Activated gamma-delta T cell treated with Interleukin-2 at 50 U/mL for 16 hours (primary cell): ENCODE data around the gene ING2.
"Not testable (repeated sequence)": the region's sequence is repeated elsewhere in the genome, so short reads cannot be mapped to it uniquely, and the experiment has no call there.

Experiments
- DNase-seq: peaks from one replicate; pipeline ENCODE4 v3.0.0-alpha.2; 2020

Gene ING2

GRCh38 chr4:183504930-183505610 lies at the start of gene ING2:
TSS of gene ING2 (plus strand) at chr4:183505058. CDS start at chr4:183505196, 138 bp downstream.
- no peak for DNase-seq

- no peak for DNase-seq
These were observed 49.2 kb upstream of the ING2 start for GRCh38 chr4:183455431-183456195.

- DNase-seq, result no peak
These were observed 46.9 kb upstream of the ING2 start for GRCh38 chr4:183458005-183458404.

DNA sequence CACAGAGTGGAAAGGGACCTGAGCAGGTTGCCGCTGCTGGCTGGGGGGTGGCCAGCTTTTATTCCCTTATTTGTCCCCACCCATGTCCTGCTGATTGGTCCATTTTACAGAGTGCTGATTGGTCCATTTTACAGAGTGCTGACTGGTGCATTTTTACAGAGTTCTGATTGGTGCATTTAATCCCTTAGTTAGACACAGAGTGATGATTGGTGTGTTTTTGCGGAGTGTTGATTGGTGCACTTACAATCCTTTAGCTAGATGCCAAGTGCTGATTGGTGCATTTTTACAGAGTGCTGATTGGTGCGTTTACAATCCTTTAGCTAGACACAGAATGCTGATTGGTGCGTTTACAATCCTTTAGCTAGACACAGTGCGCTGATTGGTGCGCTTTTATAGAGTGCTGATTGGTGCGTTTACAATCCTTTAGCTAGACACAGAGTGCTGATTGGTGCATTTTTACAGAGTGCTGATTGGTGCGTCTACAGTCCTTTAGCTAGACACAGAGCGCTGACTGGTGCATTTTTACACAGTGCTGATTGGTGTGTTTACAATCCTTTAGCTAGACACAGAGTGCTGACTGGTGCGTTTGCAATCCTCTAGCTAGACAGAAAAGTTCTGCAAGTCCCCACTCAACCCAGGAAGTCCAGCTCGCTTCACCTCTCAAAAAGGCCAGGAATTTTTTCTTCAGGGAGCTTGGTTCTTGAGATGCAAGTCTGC lies 40.8 kb upstream of the ING2 start:
- DNase-seq, result not testable (repeated sequence)

- not testable (repeated sequence) for DNase-seq
These were observed 39.0 kb upstream of the ING2 start for GRCh38 chr4:183465879-183466278.

DNA sequence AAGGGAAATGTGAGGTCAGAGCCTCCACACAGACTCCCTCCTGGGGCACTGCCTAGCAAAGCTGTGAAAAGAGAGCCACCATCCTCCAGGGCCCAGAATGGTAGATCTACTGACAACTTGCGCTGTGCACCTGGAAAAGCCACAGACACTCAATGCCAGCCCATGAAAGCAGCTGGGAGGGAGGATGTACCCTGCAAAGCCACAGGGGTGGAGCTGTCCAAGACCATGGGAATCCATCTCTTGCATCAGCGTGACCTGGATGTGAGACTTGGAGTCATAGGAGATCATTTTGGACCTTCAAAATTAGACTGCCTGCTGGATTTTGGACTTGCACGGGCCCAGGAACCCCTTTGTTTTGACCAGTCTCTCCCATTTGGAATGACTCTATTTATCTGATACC lies 37.6 kb upstream of the ING2 start:
- DNase-seq, result no peak

DNA sequence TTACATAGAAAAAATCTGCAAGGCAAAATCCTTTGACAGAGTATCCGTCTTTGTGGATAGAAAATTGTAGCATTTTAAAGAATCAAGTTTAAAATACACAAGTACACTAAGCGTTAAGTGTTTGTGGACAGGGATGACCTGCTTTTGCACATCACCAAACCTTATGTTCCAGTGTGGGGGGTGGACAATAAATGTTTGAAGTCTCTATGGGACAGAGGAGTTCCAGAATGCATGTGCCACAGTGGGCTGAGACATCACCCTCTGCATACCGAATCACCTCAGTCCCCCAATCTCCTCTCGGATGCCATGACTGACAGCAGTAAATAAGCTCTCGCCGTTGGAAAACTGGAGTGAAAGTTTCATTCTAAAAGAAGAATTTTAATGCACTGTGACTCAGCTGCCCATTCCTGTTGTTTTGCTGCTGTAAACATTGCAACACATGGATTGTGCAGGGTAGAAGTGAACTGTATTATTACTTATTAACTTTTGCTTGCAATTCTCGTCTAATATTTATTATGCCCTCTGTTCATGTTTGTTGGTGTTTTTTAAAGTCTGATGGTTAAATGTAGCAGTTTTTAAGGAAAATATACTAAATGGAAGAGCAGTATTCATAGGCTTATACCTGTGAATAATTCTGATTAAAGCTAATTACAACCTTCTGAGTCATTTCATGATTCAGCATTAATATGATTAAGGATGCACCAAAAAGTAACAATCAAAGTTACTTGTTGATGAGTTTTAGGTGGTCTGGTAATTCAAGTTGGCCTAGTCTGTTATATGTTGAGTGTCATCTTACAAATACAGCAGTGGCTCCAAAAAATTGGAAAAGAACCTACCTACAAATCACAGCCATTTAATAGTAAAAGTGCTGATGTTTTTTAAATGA lies 36.4 kb upstream of the ING2 start:
- DNase-seq, result no peak

DNA sequence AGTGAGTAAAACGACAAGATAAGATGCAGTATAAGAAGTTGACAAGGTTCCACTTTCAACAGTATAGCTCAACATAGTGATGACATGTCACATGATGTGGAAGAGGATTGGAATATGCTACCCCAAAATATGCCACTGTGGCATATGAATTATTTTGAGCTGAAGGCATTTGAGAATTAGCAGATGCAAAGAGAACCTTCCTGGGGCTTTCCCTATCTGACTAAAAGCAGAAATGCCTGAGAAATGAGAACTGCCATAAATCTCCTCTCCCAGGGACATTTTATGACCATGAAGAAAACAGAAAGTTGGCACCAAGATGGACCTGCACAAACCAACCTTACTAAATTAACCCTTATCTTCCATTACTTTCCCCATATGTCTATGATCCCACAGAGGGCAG lies 35.6 kb upstream of the ING2 start:
- no peak for DNase-seq

DNA sequence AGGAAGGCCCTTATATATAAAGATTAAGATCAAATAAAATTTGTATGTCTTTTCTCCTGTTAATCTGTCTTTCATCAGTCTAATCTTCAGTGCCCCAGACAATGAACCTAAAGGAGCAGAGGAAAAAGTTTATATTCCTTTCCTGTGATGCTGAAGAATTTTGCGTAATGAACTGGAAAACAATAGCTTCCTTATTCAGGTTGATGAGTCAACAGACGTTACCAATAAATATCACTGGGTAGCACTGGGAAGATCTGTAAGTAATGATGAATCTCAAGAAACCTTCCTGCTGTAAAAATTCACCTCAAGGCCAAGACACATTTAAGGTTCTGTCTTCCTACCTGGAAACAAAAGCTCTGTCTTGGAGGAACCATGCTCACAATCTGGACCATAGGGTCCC lies 34.9 kb upstream of the ING2 start:
- DNase-seq, result no peak

DNA sequence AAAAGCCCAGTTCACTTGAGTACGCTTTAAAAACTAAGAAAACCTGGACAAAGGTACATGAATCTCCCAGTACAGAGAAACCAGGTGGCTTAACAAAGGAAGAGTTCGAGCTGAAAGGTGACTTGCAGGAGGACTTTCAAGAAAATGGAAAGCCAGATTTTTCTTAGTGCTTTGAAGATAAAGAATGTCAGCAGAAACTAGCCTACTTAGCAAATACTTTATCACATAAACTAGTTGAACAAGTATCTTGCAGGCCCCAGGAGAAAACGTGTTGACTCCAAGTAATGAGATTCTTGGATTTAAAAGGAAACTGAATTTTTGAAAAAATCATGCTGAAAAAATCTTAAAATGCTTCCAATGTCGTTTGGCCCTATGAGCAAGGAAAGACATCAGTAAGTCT lies 34.0 kb upstream of the ING2 start:
- DNase-seq, result no peak

- peak; percentile 85 for DNase-seq
These were observed 32.7 kb upstream of the ING2 start for GRCh38 chr4:183471946-183472708.

DNA sequence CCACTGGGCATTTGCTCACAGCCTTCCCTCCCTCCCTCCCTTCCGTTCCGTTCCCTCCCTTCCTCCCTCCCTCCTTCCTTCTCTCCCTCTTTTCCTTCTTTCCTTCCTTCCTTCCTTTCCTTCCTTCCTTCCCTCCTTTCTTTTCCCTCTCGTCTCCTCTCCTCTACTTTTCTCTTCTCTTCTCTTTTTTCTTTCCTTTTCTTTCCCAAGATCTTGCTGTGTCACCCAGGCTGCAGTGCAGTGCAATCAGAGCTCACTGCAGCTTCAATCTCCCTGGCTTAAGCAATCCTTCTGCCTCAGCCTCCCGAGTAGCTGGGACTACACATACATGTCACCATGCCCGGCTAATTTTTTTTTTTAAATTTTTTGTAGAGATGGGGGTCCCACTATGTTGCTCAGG lies 26.7 kb upstream of the ING2 start:
- no peak for DNase-seq

DNA sequence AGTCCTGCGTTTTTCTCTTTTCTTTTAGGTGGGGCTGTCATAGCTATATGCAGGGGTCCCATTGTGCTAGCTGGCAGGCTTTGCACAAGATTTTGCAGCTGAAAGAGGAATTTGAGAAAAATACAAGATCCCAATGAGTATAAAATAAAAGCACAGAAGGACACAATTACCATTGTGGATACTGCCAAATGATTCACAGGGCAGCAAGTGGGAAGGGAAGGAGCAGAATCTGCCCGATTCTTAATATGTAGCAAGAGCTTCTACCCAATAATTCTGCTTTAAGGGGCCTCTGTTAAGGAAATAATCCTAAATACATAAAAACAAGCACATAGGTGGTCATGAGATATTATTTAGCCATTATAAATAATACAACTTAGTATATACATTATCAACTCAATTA lies 25.9 kb upstream of the ING2 start:
- DNase-seq, result no peak

DNA sequence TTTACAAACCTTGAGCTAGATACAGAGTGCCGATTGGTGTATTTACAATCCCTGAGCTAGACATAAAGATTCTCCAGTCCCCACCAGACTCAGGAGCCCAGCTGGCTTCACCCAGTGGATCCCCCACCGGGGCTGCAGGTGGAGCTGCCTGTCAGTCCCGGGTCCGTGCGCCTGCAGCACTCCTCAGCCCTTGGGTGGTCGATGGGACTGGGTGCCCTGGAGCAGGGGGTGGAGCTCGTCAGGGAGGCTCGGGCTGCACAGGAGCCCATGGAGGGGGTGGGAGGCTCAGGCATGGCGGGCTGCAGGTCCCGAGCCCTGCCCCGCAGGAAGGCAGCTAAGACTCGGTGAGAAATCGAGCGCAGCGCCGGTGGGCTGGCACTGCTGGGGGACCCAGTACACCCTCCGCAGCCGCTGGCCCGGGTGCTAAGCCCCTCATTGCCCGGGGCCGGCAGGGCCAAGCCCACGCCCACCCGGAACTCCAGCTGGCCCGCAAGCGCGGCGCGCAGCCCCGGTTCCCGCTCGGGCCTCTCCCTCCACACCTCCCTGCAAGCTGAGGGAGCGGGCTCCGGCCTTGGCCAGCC lies 22.3 kb upstream of the ING2 start:
- DNase-seq, result not testable (repeated sequence)

DNA sequence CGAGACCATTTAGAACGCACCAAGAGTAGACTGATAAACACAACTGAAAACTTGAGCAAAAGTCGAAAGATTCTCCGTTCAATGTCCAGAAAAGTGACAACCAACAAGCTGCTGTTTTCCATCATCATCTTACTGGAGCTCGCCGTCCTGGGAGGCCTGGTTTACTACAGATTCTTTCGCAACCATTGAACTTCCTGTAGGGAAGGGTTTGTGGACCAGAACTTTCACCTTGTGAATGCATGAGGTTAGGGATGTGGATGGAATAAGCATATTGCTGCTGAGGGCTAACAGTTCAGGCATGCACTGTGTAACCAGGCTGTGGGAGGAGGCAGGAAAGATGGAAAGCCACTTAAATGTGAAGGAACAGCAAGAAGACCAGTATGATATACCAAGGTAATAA lies 20.9 kb upstream of the ING2 start:
- DNase-seq, result no peak

DNA sequence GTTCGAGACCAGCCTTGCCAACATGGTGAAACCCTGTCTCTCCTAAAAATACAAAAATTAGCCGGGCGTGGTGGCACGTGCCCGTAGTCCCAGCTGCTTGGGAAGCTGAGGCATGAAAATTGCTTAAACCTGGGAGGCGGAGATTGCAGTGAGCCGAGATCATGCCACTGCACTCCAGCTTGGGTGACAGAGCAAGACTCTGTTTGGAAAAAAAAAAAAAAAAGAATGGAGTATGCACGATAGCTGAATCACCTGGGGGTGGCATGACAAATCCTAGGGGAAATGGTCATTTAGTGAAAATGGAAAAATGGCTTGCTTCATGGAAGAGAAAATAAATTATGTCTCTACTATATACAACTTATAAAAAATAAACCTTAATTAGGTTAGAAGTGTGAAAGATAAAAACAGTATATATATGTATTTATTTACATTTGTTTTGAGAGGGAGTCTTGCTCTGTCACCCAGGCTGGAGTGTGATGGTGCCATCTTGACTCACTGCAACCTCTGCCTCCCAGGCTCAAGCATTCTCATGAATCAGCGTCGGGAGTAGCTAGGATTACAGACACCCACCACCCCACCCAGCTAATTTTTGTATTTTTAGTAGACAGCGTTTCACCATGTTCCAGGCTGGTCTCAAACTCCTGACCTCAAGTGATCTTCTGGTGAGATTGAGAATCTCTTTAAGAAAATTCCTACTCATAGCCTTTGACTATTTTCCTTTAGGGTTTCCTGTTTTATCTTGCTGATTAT lies 19.3 kb upstream of the ING2 start:
- DNase-seq, result no peak

GRCh38 chr4:183492791-183493222 lies 12.1 kb upstream of the ING2 start:
- DNase-seq, result no peak

DNA sequence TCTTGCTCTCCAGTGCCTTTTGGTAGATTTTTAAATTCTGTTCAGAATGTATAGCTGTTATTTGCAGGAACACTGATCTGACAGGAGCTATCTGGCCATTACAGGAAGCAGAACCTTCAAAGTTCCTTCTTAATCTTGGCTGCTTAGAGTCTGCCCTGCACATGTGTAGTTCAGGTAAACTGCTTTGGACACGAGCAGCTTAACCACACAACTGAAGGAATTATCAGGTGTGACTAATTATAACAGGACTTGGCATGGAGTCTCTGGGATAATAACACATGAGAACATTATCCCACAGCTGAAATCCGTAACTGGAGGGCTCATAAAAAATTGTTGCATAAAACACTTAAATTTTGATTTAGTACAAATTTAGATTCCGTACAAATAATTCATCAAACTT lies 11.6 kb upstream of the ING2 start:
- DNase-seq, result no peak

- no peak for DNase-seq
These were observed 9.7 kb upstream of the ING2 start for GRCh38 chr4:183495184-183495583.

DNA sequence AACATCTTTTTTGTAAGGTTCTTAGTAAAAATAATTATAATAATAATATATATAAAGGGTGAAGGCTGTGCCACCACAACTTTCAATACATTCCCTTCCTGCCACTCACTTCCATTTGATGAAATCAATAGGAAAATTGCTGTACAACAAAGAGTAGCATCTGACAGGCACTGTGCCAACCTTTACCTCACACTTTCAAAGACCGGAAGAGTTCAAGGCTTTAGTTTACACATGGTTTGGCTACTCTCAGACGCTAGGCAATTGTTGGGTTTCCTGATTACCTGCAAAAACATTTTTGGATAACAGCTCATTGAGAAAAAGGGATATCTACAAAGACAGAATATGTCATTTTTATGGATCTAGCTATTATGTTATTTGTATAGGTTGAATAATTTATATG lies 5.5 kb upstream of the ING2 start:
- no peak for DNase-seq

- no peak for DNase-seq
These were observed 5.1 kb upstream of the ING2 start for GRCh38 chr4:183499801-183500200.
